K562 (cell line): Measurements from ENCODE around the gene NINJ1. TPM values are rescaled to one million over a fixed set of nuclear protein-coding genes. Genes with fewer than 3 reads are reported as not detected.

Experiments used
- ATAC-seq: fragments of 200-7000 bp; cut with Tn5 transposase; 3 replicates; pipeline ENCODE4 v1.9.1; 2020; ENCODE audit warnings: moderate library complexity
- BruUV-seq: library from RNA; stranded (reverse); fragments of 400-500 nt; replicated peaks from 2 replicates; lab custom pipeline; 2021; lab: Mats Ljungman, UMichigan
- CTCF ChIA-PET: fragments of 300-600 bp; formaldehyde crosslinking; extraction: SDS; loops from one replicate; lab custom pipeline; 2021; ENCODE audit warnings: low intra/inter-chr PET ratio; lab: Yijun Ruan, JAX
- POLR2A ChIA-PET: fragments of 300-600, 350-650 bp; sonication (Branson Sonifier 250); formaldehyde crosslinking; extraction: SDS; loops from one replicate; lab custom pipeline; 2021; ENCODE audit warnings: antibody characterized with exemption, inconsistent platforms; lab: Yijun Ruan, JAX
- DNase-seq, 4 experiments: peaks; one replicate each; pipeline versions ENCODE4 v3.0.0 to v3.0.0-alpha.2; 2011 to 2018; ENCODE audit warnings: low spot score in 3 of 4, mixed read lengths in 3 of 4; ENCODE audit errors: extremely low read depth in 1 of 4
- FAIRE-seq: peaks from 2 replicates; lab custom pipeline; 2011; peaks lifted over from hg19 to GRCh38; lab: Jason Lieb, UNC
- H2AFZ ChIP-seq: 2 replicates; pipeline ENCODE4 v1.6.0; 2011; ENCODE audit warnings: low read depth, low read length, control low read depth, inconsistent platforms
- H3K27ac ChIP-seq: fragments of 200-600 bp; 3 replicates; pipeline ENCODE4 v1.8.0; 2011; ENCODE audit warnings: low read depth, mild to moderate bottlenecking, control low read depth, inconsistent platforms, low read length, moderate library complexity, mixed read lengths; ENCODE audit errors: extremely low read depth
- H3K27me3 ChIP-seq, 2 experiments: fragments of 300-600 bp in 1 of 2; 2 replicates in 1 of 2; 3 replicates in 1 of 2; pipeline versions ENCODE4 v1.6.0 to v1.8.0; 2011; ENCODE audit warnings: inconsistent platforms in 2 of 2, low read length in 2 of 2, mild to moderate bottlenecking in 1 of 2, mixed read lengths in 1 of 2, moderate library complexity in 1 of 2; ENCODE audit not compliant: control insufficient read depth in 2 of 2, insufficient read depth in 2 of 2
- H3K36me3 ChIP-seq: fragments of 300-600 bp; 3 replicates; pipeline ENCODE4 v1.8.0; 2011; ENCODE audit warnings: mild to moderate bottlenecking, low read length, inconsistent platforms; ENCODE audit not compliant: control insufficient read depth, insufficient read depth
- H3K4me1 ChIP-seq, 2 experiments: fragments of 200-600 bp in 1 of 2; replicated peaks in 1 of 2; 2 replicates in 1 of 2; 3 replicates in 1 of 2; pipeline versions ENCODE4 v1.5.1 to v1.8.0; 2011; ENCODE audit warnings: inconsistent platforms in 2 of 2, low read length in 2 of 2, mild to moderate bottlenecking in 1 of 2, mixed read lengths in 1 of 2, moderate library complexity in 1 of 2; ENCODE audit not compliant: control insufficient read depth in 2 of 2, insufficient read depth in 2 of 2
- H3K4me2 ChIP-seq: 2 replicates; pipeline ENCODE4 v1.6.1; 2011; ENCODE audit warnings: low read length, control low read depth, inconsistent platforms, mixed read lengths; ENCODE audit not compliant: insufficient read depth
- H3K4me3 ChIP-seq: fragments of 200-600 bp; sonication (generic), shearing (Covaris generic); 2 replicates; pipeline ENCODE4 v1.5.1; 2016; ENCODE audit warnings: control low read depth, inconsistent platforms
- H3K79me2 ChIP-seq: fragments of 200-600 bp; 3 replicates; pipeline ENCODE4 v1.8.0; 2011; ENCODE audit warnings: low read length, inconsistent platforms; ENCODE audit not compliant: control insufficient read depth, insufficient read depth
- H3K9ac ChIP-seq, 2 experiments: 2 replicates each; pipeline versions ENCODE4 v1.6.0 to v1.6.1; 2011; ENCODE audit warnings: low read depth in 2 of 2, low read length in 2 of 2, control low read depth in 1 of 2, inconsistent platforms in 1 of 2, mild to moderate bottlenecking in 1 of 2, mixed read lengths in 1 of 2; ENCODE audit not compliant: insufficient read depth in 1 of 2
- H3K9me1 ChIP-seq: one replicate; pipeline ENCODE4 v1.6.0; 2011; ENCODE audit warnings: inconsistent platforms, mild to moderate bottlenecking, low read length, moderate library complexity; ENCODE audit not compliant: control insufficient read depth, insufficient read depth
- H3K9me3 ChIP-seq: replicated peaks from 2 replicates; pipeline ENCODE4 v1.5.1; 2011; ENCODE audit warnings: low read depth, low read length, inconsistent platforms; ENCODE audit not compliant: control insufficient read depth, insufficient read depth
- H4K20me1 ChIP-seq: replicated peaks from 2 replicates; pipeline ENCODE4 v1.6.1; 2011; ENCODE audit warnings: low read length, inconsistent platforms, mixed read lengths; ENCODE audit not compliant: control insufficient read depth, insufficient read depth
- CBFA2T2 ChIP-seq: fragments of 450-650 bp; conservative IDR thresholded peaks from 2 replicates; pipeline ENCODE4 v1.6.1; 2017; ENCODE audit warnings: mild to moderate bottlenecking
- CEBPB ChIP-seq: fragments of 450-650 bp; IDR thresholded peaks from 2 replicates; pipeline ENCODE4 v1.6.1; 2016; ENCODE audit warnings: missing genetic modification characterization, missing compliant biosample characterization
- FOS ChIP-seq: IDR thresholded peaks from 3 replicates; pipeline ENCODE4 v1.6.1; 2011; ENCODE audit not compliant: insufficient read length; ENCODE audit errors: extremely low read depth
- RBM22 ChIP-seq: fragments of 200-400 bp; formaldehyde crosslinking; IDR thresholded peaks from 2 replicates; pipeline ENCODE4 v1.6.1; 2018; ENCODE audit warnings: low read length, low read depth; ENCODE audit not compliant: poor library complexity, severe bottlenecking
- SP1 ChIP-seq: sonication (generic); formaldehyde crosslinking; IDR thresholded peaks from 2 replicates; pipeline ENCODE4 v1.8.1; 2022; ENCODE audit warnings: mild to moderate bottlenecking, missing genetic modification reagents
- ZBTB8A ChIP-seq: fragments of 450-650 bp; IDR thresholded peaks from 2 replicates; pipeline ENCODE4 v1.6.1; 2018; ENCODE audit warnings: mild to moderate bottlenecking, moderate library complexity; ENCODE audit not compliant: partially characterized antibody
- ZNF282 ChIP-seq: sonication (generic); formaldehyde crosslinking; IDR thresholded peaks from 2 replicates; pipeline ENCODE4 v1.8.1; 2023; ENCODE audit warnings: missing genetic modification reagents
- WGBS: fragments of 100-300 bp; shearing (Covaris generic); methylation state at CpG from one replicate; pipeline ENCODE4 v1.1.6; 2016; ENCODE audit warnings: low coverage, mixed read lengths; ENCODE audit not compliant: insufficient coverage; ENCODE audit errors: missing lambda C conversion rate; 5-methylcytosine and 5-hydroxymethylcytosine counted together
- in situ Hi-C: fragments of 300-500 bp; cut with MboI; formaldehyde crosslinking; loops from 4 replicates; pipeline ENCODE4 v1.15.0; 2018; ENCODE audit warnings: inconsistent platforms, mixed read lengths
- intact Hi-C: fragments of 100-400 bp; cut with micrococcal nuclease; formaldehyde crosslinking; loops from 2 replicates; pipeline ENCODE4 v1.14.2; 2022
- polyA plus RNA-seq, 8 experiments: library from polyadenylated mRNA; depleted of rRNA in 4 of 8; stranded (reverse) in 5 of 8; unstranded in 3 of 8; fragments of >200 nt; fragmentation: Nextera tagmentation in 2 of 8; fragmentation: Illumina TruSeq in 1 of 8; extraction: Ambion mirVana in 2 of 8; extraction: Trizol in 1 of 8; gene quantifications; 2 replicates each; pipeline versions ENCODE4 v1.2.1 to v1.2.3, GENCODE V29; 2011 to 2014; ENCODE audit warnings: inconsistent platforms in 1 of 8, missing spikeins in 1 of 8
- total RNA-seq, 7 experiments: library from RNA; depleted of rRNA in 6 of 7; stranded (reverse); fragments of >200 nt in 6 of 7; fragmentation: Illumina TruSeq in 2 of 7; extraction: Trizol in 2 of 7; gene quantifications; 2 replicates each; pipeline versions ENCODE4 v1.2.1 to v1.2.3, GENCODE V29; 2011 to 2021; ENCODE audit warnings: low replicate concordance in 1 of 7
- TF ChIP-seq, protein P1 (sequence below): fragments of 200-600 bp; sonication (generic); IDR thresholded peaks from one replicate; pipeline ENCODE4 v1.6.1; 2012; ENCODE audit warnings: mild to moderate bottlenecking, low read depth, low read length, inconsistent platforms

The NINJ1 gene
- total and polyA plus RNA-seq, 9 of the 15 experiments (the other 6 are each of a cell fraction or from before 2014, with no cell fraction given) = 0.13 to 8.4 (median 4.9) TPM

DNA sequence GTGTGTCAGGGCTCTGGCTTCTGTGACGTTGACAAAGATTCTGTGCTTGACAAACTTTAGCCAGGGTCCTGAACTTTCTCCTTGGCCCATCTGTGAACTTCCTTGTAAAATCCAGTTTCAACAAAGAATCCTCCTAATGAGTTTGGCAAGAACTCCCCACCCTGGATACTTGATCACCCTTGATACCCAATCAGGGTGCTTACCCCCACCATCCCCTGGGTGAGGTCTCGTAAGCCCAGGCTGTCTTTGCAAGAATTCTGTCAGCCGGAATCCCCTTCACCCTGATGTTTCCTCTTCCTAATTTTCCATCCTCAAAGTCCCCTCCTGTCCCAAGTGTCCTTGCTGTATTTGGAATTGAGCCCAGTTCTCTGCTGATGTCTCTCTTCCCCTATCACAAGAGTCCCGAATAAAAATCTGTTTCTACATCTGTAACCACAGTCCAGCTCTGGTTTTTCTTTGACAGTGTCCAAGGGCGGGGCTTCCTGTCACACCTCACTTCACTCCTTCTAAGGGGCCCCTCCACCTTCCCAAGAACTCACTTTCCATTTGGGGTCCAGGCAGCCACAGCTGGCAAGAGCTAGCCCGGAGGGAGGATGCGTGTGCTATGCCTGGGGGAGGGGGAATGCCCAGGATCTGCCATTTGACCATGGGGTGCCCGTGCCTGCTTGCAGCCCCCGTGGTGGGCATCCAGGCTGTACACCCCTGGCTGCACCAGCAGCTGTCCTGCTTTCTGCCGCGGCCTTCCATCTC is 40.7 kb downstream of the NINJ1 start (continued):
- TF ChIP-seq CBFA2T2 (peak; percentile 36), ZNF282 (CRISPR knock-in tag) (no peak), CEBPB (tag) (no peak), FOS (no peak)
- TF ChIP-seq, all 486 proteins: peak for 14

DNA sequence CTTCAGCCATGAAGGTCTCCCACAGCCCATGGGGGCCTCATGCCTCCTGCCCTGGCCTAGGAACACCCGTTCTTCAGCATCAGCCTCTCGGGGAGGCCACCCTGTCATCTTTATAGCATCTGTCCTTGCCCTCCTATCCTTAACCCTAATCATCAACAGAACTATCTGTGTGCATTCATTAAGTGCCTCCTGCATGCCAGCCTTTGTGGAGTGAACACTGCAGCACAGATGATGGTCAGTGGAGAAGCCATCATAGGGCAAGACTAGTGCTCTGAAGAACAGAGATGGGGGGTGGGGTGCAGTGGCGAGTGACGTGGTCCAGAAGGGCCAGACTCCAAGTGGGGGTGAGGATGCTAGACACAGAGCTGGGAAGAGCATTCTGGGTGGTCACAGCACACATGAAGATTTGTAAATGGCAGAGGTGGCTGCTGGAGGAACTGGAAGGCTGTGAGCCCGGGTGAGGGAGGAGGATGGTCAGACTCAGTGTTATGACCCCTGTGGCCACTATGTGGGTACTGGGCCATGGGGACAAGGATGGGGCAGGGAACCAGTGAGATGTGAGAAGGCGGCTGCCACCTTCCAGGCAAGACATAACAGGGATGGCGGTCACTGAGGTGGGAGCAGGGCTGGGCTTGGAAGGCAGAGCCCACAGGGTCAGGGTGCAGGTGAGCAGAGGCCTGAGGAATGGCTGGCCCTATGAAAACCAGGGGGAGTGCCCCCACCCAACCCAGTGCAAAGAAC is 41.6 kb downstream of the NINJ1 start:
- no peaks in the 10 kb centered on the region; the same call in 1 of the 2 replicates for H3K9me3 ChIP-seq
- no peaks in the 10 kb centered on the region for H4K20me1 ChIP-seq
- no peak for ATAC-seq
- in situ Hi-C loops = no loop called here
- H3K4me3 ChIP-seq = no peak overlapping the region
- H3K4me1 ChIP-seq = peaks cover 33 to 34% of the 10 kb centered on the region in 2 experiments
- H3K9ac ChIP-seq = no peak overlapping the region
- no peak overlapping the region for H3K27ac ChIP-seq
- BruUV-seq = no TSS peak
- ChIA-PET POLR2A (interaction anchor here (1.4 kb wide), 1 partner anchor 12 kb away, joined by 3 read pairs; no protein-coding TSS in a partner anchor), CTCF (no interaction called here)
- no peaks in the 10 kb centered on the region; the same call in 2 of the 3 replicates for H3K79me2 ChIP-seq
- no peak for FAIRE-seq
- H3K9me1 ChIP-seq = no peaks in the 10 kb centered on the region
- intact Hi-C loops = no loop called here
- no peak for DNase-seq
- WGBS = 46% methylated on average over 5 of the region's 7 CpGs
- no peaks in the 10 kb centered on the region for H3K36me3 ChIP-seq
- no peak overlapping the region for H2AFZ ChIP-seq
- no peaks in the 10 kb centered on the region for H3K27me3 ChIP-seq
- H3K4me2 ChIP-seq = no peak overlapping the region
- TF ChIP-seq RBM22 = no peak
- TF ChIP-seq ZBTB8A = no peak
- no peak for TF ChIP-seq SP1 (CRISPR knock-in tag)
- TF ChIP-seq, protein P1, sequence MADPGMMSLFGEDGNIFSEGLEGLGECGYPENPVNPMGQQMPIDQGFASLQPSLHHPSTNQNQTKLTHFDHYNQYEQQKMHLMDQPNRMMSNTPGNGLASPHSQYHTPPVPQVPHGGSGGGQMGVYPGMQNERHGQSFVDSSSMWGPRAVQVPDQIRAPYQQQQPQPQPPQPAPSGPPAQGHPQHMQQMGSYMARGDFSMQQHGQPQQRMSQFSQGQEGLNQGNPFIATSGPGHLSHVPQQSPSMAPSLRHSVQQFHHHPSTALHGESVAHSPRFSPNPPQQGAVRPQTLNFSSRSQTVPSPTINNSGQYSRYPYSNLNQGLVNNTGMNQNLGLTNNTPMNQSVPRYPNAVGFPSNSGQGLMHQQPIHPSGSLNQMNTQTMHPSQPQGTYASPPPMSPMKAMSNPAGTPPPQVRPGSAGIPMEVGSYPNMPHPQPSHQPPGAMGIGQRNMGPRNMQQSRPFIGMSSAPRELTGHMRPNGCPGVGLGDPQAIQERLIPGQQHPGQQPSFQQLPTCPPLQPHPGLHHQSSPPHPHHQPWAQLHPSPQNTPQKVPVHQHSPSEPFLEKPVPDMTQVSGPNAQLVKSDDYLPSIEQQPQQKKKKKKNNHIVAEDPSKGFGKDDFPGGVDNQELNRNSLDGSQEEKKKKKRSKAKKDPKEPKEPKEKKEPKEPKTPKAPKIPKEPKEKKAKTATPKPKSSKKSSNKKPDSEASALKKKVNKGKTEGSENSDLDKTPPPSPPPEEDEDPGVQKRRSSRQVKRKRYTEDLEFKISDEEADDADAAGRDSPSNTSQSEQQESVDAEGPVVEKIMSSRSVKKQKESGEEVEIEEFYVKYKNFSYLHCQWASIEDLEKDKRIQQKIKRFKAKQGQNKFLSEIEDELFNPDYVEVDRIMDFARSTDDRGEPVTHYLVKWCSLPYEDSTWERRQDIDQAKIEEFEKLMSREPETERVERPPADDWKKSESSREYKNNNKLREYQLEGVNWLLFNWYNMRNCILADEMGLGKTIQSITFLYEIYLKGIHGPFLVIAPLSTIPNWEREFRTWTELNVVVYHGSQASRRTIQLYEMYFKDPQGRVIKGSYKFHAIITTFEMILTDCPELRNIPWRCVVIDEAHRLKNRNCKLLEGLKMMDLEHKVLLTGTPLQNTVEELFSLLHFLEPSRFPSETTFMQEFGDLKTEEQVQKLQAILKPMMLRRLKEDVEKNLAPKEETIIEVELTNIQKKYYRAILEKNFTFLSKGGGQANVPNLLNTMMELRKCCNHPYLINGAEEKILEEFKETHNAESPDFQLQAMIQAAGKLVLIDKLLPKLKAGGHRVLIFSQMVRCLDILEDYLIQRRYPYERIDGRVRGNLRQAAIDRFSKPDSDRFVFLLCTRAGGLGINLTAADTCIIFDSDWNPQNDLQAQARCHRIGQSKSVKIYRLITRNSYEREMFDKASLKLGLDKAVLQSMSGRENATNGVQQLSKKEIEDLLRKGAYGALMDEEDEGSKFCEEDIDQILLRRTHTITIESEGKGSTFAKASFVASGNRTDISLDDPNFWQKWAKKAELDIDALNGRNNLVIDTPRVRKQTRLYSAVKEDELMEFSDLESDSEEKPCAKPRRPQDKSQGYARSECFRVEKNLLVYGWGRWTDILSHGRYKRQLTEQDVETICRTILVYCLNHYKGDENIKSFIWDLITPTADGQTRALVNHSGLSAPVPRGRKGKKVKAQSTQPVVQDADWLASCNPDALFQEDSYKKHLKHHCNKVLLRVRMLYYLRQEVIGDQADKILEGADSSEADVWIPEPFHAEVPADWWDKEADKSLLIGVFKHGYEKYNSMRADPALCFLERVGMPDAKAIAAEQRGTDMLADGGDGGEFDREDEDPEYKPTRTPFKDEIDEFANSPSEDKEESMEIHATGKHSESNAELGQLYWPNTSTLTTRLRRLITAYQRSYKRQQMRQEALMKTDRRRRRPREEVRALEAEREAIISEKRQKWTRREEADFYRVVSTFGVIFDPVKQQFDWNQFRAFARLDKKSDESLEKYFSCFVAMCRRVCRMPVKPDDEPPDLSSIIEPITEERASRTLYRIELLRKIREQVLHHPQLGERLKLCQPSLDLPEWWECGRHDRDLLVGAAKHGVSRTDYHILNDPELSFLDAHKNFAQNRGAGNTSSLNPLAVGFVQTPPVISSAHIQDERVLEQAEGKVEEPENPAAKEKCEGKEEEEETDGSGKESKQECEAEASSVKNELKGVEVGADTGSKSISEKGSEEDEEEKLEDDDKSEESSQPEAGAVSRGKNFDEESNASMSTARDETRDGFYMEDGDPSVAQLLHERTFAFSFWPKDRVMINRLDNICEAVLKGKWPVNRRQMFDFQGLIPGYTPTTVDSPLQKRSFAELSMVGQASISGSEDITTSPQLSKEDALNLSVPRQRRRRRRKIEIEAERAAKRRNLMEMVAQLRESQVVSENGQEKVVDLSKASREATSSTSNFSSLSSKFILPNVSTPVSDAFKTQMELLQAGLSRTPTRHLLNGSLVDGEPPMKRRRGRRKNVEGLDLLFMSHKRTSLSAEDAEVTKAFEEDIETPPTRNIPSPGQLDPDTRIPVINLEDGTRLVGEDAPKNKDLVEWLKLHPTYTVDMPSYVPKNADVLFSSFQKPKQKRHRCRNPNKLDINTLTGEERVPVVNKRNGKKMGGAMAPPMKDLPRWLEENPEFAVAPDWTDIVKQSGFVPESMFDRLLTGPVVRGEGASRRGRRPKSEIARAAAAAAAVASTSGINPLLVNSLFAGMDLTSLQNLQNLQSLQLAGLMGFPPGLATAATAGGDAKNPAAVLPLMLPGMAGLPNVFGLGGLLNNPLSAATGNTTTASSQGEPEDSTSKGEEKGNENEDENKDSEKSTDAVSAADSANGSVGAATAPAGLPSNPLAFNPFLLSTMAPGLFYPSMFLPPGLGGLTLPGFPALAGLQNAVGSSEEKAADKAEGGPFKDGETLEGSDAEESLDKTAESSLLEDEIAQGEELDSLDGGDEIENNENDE = no peak
